Ovary (tissue), 9 donors: Measurements from ENCODE around the gene SLC23A2. TPM values are rescaled to one million over a fixed set of nuclear protein-coding genes. Genes with fewer than 3 reads are reported as not detected.

Experiments used
- DNase-seq, 5 donors: peaks; one replicate each; pipeline ENCODE4 v3.0.0-alpha.2; 2019 to 2020
- H3K27ac ChIP-seq, 2 donors: fragments of 200-600 bp; one replicate each; pipeline versions ENCODE4 v1.5.1 to v1.8.0; 2019 to 2022
- H3K27me3 ChIP-seq: fragments of 200-600 bp; one replicate; pipeline ENCODE4 v1.8.0; 2022
- H3K36me3 ChIP-seq: fragments of 200-600 bp; sonication (generic); one replicate; pipeline ENCODE4 v1.5.1; 2019
- H3K4me1 ChIP-seq: one replicate; pipeline ENCODE4 v1.8.1; 2013; ENCODE audit warnings: mild to moderate bottlenecking, moderate library complexity; ENCODE audit not compliant: insufficient read depth
- H3K4me3 ChIP-seq: fragments of 200-600 bp; sonication (generic); one replicate; pipeline ENCODE4 v1.5.1; 2017
- H3K9me3 ChIP-seq, 2 donors: fragments of 200-600 bp in 1 of 2; sonication (generic) in 1 of 2; one replicate each; pipeline versions ENCODE4 v1.5.1 to v1.8.1; 2013 to 2019; ENCODE audit warnings: mild to moderate bottlenecking in 1 of 2, moderate library complexity in 1 of 2
- EP300 ChIP-seq: sonication (generic); formaldehyde crosslinking; IDR thresholded peaks from one replicate; pipeline ENCODE4 v1.6.1; 2017; ENCODE audit warnings: antibody characterized with exemption
- POLR2A ChIP-seq: fragments of 450-650 bp; IDR thresholded peaks from one replicate; pipeline ENCODE4 v1.6.1; 2017; ENCODE audit warnings: antibody characterized with exemption, mild to moderate bottlenecking, moderate library complexity
- WGBS, 3 donors: extraction: QIAGEN DNeasy Blood & Tissue Kit in 1 of 3; methylation state at CpG; one replicate each; pipeline versions ENCODE4 v1.1.5 to v1.1.7; 2013 to 2017; 5-methylcytosine and 5-hydroxymethylcytosine counted together
- intact Hi-C, 4 donors: fragments of 100-400 bp; cut with DNase I; formaldehyde crosslinking; loops; one replicate each; pipeline versions ENCODE4 v1.11.0 to v1.15.1; 2022 to 2023
- polyA plus RNA-seq, 2 donors: library from polyadenylated mRNA; stranded (reverse); fragments of 200-250 nt in 1 of 2; fragments of 350-450 nt in 1 of 2; fragmentation: Illumina TruSeq in 1 of 2; extraction: RNeasy Lipid Tissue Mini Kit (QIAGEN cat#74804) in 1 of 2; gene quantifications; one replicate each; pipeline ENCODE4 v1.2.3, GENCODE V29; 2013 to 2014
- total RNA-seq, 7 donors: library from RNA; depleted of rRNA in 2 of 7; stranded (reverse); fragments of >200 nt in 2 of 7; fragmentation: NEBNext Ultra II Directional in 3 of 7; extraction: Animal tissue kit (Norgen Biotek cat#: 25700) in 3 of 7; gene quantifications; one replicate each; pipeline versions ENCODE4 v1.1.0 to v1.2.4, GENCODE V29; 2016 to 2023
- TF ChIP-seq, protein P1 (sequence below), 3 donors: fragments of 450-650 bp in 2 of 3; fragments of 200-600 bp in 1 of 3; IDR thresholded peaks; one replicate each; pipeline versions ENCODE4 v1.5.1 to v1.8.0; 2016 to 2022; ENCODE audit warnings: antibody characterized with exemption in 3 of 3, mild to moderate bottlenecking in 1 of 3
- donor health status: DM: no; HTN: no; CAD: no; lungs with moderate emphysema.
- donor health status: DM: no; HTN: no; CAD: no.
- donor health status: Bipolar disorder and iron deficiency.
- donor health status: DM: yes; HTN: yes; CAD: no.
- donor health status: DM: no; HTN: no; CAD: no.
- donor health status: DM: yes; HTN: yes; CAD: no.

SLC23A2 gene
- total and polyA plus RNA-seq, 9 donors = 28.7 to 95.6 (median 61.0) TPM

GRCh38 chr20:4876731-4877130 lies 124.6 kb downstream of the SLC23A2 start:
- Histone ChIP-seq H3K27ac (no peak overlapping the region), H3K9me3 (no peaks in the 10 kb centered on the region), H3K4me3 (no peak overlapping the region), H3K27me3 (no peaks in the 10 kb centered on the region), H3K36me3 (no peaks in the 10 kb centered on the region), H3K4me1 (no peaks in the 10 kb centered on the region)
- 90 to 94% (median 93%) methylated on average over 5 of the region's 5 CpGs for WGBS, 3 donors
- intact Hi-C loops = no loop called here
- TF ChIP-seq POLR2A (no peak), EP300 (no peak)
- TF ChIP-seq, protein P1, sequence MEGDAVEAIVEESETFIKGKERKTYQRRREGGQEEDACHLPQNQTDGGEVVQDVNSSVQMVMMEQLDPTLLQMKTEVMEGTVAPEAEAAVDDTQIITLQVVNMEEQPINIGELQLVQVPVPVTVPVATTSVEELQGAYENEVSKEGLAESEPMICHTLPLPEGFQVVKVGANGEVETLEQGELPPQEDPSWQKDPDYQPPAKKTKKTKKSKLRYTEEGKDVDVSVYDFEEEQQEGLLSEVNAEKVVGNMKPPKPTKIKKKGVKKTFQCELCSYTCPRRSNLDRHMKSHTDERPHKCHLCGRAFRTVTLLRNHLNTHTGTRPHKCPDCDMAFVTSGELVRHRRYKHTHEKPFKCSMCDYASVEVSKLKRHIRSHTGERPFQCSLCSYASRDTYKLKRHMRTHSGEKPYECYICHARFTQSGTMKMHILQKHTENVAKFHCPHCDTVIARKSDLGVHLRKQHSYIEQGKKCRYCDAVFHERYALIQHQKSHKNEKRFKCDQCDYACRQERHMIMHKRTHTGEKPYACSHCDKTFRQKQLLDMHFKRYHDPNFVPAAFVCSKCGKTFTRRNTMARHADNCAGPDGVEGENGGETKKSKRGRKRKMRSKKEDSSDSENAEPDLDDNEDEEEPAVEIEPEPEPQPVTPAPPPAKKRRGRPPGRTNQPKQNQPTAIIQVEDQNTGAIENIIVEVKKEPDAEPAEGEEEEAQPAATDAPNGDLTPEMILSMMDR (IDR thresholded peaks at IDR 0.05) = no peak
- DNase-seq = no peak

GRCh38 chr20:4876301-4876700 lies 125.0 kb downstream of the SLC23A2 start:
- Histone ChIP-seq H3K9me3 (no peaks in the 10 kb centered on the region), H3K4me1 (no peaks in the 10 kb centered on the region), H3K27ac (no peak overlapping the region), H3K27me3 (no peaks in the 10 kb centered on the region), H3K4me3 (no peak overlapping the region), H3K36me3 (no peaks in the 10 kb centered on the region)
- TF ChIP-seq EP300 = no peak
- TF ChIP-seq, protein P1 (IDR thresholded peaks at IDR 0.05) = no peak
- TF ChIP-seq POLR2A = no peak
- DNase-seq = no peak
- WGBS, 3 donors = 92 to 95% (median 93%) methylated on average over 4 of the region's 4 CpGs
- intact Hi-C loops = no loop called here

- TF ChIP-seq EP300 = no peak
- no peak for DNase-seq
- H3K4me1 ChIP-seq = no peaks in the 10 kb centered on the region
- H3K4me3 ChIP-seq = no peak overlapping the region
- no peak overlapping the region for H3K27ac ChIP-seq
- H3K27me3 ChIP-seq = no peaks in the 10 kb centered on the region
- H3K36me3 ChIP-seq = no peaks in the 10 kb centered on the region
- intact Hi-C loops = no loop called here
- 86 to 95% (median 91%) methylated on average over 16 of the region's 16 CpGs for WGBS, 3 donors
- H3K9me3 ChIP-seq = no peaks in the 10 kb centered on the region
Measured at GRCh38 chr20:4875578-4876067, 125.7 kb downstream of the SLC23A2 start.

GRCh38 chr20:4873396-4873795 lies 127.9 kb downstream of the SLC23A2 start:
- TF ChIP-seq EP300 (no peak), POLR2A (no peak)
- TF ChIP-seq, protein P1 (IDR thresholded peaks at IDR 0.05) = no peak
- Histone ChIP-seq H3K4me1 (no peaks in the 10 kb centered on the region), H3K36me3 (no peaks in the 10 kb centered on the region), H3K27ac (no peak overlapping the region), H3K27me3 (no peaks in the 10 kb centered on the region), H3K4me3 (no peak overlapping the region), H3K9me3 (no peaks in the 10 kb centered on the region)
- intact Hi-C loops = no loop called here
- WGBS, 3 donors = 91 to 100% (median 97%) methylated on average over 2 of the region's 2 CpGs
- DNase-seq = no peak

DNA sequence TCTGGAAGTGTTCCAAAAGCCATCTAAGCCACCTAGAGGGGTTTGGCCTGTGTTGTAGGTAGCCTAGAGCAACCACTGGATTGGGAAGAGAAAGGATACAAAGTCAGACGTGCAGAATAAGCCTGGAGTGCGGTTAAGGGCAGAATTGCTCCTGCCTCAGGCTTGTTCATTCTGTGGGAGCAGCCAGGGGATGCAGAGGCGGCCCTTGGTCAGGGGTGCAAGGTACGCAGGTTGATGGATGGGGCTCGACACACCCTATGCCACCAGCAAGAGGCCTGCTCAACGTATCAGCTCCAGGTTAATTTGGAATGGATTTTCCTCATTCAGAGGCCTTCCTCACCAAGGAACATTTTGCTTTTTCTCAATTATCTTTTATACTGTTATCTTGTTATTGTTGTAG lies 129.8 kb downstream of the SLC23A2 start:
- DNase-seq = no peak
- no peaks in the 10 kb centered on the region for H3K36me3 ChIP-seq
- 88 to 91% (median 88%) methylated on average over 6 of the region's 6 CpGs for WGBS, 3 donors
- H3K9me3 ChIP-seq = no peaks in the 10 kb centered on the region
- H3K27me3 ChIP-seq = no peaks in the 10 kb centered on the region
- H3K4me3 ChIP-seq = no peak overlapping the region
- no peak for TF ChIP-seq EP300
- TF ChIP-seq, protein P1 (IDR thresholded peaks at IDR 0.05) = no peak
- no peak for TF ChIP-seq POLR2A
- H3K4me1 ChIP-seq = no peaks in the 10 kb centered on the region
- no peak overlapping the region for H3K27ac ChIP-seq
- intact Hi-C loops = no loop called here
